BE2C (cell line): ENCODE measurements around the gene TMEM229B.

Source experiments
- DNase-seq: peaks from one replicate; pipeline ENCODE4 v3.0.0-alpha.2; 2020
- H3K27me3 ChIP-seq: fragments of 250-450 bp; sonication (Bioruptor Pico); 2 replicates; pipeline ENCODE4 v1.5.1; 2020; ENCODE audit warnings: mild to moderate bottlenecking
- H3K36me3 ChIP-seq: fragments of 250-450 bp; sonication (Bioruptor Pico); 2 replicates; pipeline ENCODE4 v1.5.1; 2020; ENCODE audit warnings: mild to moderate bottlenecking
- H3K4me1 ChIP-seq: fragments of 250-450 bp; sonication (Bioruptor Pico); 2 replicates; pipeline ENCODE4 v1.5.1; 2020
- H3K4me3 ChIP-seq: 2 replicates; pipeline ENCODE4 v1.5.1; 2011; ENCODE audit warnings: low read depth, low read length
- H3K9me3 ChIP-seq: fragments of 250-450 bp; sonication (Bioruptor Pico); 2 replicates; pipeline ENCODE4 v1.5.1; 2020
- CTCF ChIP-seq: IDR thresholded peaks from 2 replicates; pipeline ENCODE4 v1.5.1; 2012; ENCODE audit warnings: mild to moderate bottlenecking, low read depth, low read length

Gene TMEM229B

GRCh38 chr14:67487332-67487731 is 1.2 kb downstream of the TMEM229B start:
- Histone ChIP-seq H3K9me3 (no peaks in the 10 kb centered on the region), H3K4me3 (no peak overlapping the region), H3K36me3 (no peaks in the 10 kb centered on the region), H3K4me1 (peaks cover 13% of the 10 kb centered on the region), H3K27me3 (no peaks in the 10 kb centered on the region)
- TF ChIP-seq CTCF = no peak
- no peak for DNase-seq

- no peak for DNase-seq
Observed at GRCh38 chr14:67486890-67487289, 1.6 kb downstream of the TMEM229B start.

GRCh38 chr14:67485501-67486095 is 2.9 kb downstream of the TMEM229B start:
- Histone ChIP-seq H3K4me1 (0 out of 2 replicates have a peak, but pooled peaks cover 4% of the 10 kb centered on the region), H3K36me3 (no peaks in the 10 kb centered on the region)
- DNase-seq = peak; percentile 52

More at GRCh38 chr14:67486890-67487289, 1.6 kb downstream of the TMEM229B start:
- H3K4me1 ChIP-seq = peaks cover 9% of the 10 kb centered on the region
- H3K9me3 ChIP-seq = no peaks in the 10 kb centered on the region
- H3K27me3 ChIP-seq = no peaks in the 10 kb centered on the region
- H3K36me3 ChIP-seq = no peaks in the 10 kb centered on the region
- no peak overlapping the region for H3K4me3 ChIP-seq
- TF ChIP-seq CTCF = no peak

GRCh38 chr14:67483579-67484285 is 4.8 kb downstream of the TMEM229B start:
- Histone ChIP-seq H3K36me3 (no peaks in the 10 kb centered on the region), H3K9me3 (no peaks in the 10 kb centered on the region), H3K4me3 (no peak overlapping the region), H3K4me1 (0 out of 2 replicates have a peak, but pooled peaks cover 4% of the 10 kb centered on the region), H3K27me3 (no peaks in the 10 kb centered on the region)
- no peak for TF ChIP-seq CTCF
- no peak for DNase-seq

More at GRCh38 chr14:67485501-67486095, 2.9 kb downstream of the TMEM229B start:
- no peak for TF ChIP-seq CTCF
- Histone ChIP-seq H3K4me3 (no peak overlapping the region), H3K27me3 (no peaks in the 10 kb centered on the region), H3K9me3 (no peaks in the 10 kb centered on the region)

GRCh38 chr14:67482231-67483164 is 6.0 kb downstream of the TMEM229B start:
- Histone ChIP-seq H3K4me3 (no peak overlapping the region), H3K4me1 (0 out of 2 replicates have a peak, but pooled peaks cover 4% of the 10 kb centered on the region), H3K27me3 (no peaks in the 10 kb centered on the region), H3K9me3 (no peaks in the 10 kb centered on the region), H3K36me3 (no peaks in the 10 kb centered on the region)
- TF ChIP-seq CTCF = no peak
- DNase-seq = no peak
